Endothelial cell (in vitro differentiated cells): ENCODE data around the gene UBE2E2. TPM values are rescaled to one million over a fixed set of nuclear protein-coding genes. Genes with fewer than 3 reads are reported as not detected.

Source experiments
- DNase-seq: peaks from one replicate; pipeline ENCODE4 v3.0.0; 2021; ENCODE audit warnings: low spot score
- H3K27ac Mint-ChIP-seq: one replicate; pipeline ENCODE4 v1.8.0; 2021; ENCODE audit warnings: mixed read lengths, inconsistent platforms; ENCODE audit not compliant: unreplicated experiment
- H3K27me3 Mint-ChIP-seq: one replicate; pipeline ENCODE4 v1.8.0; 2021; ENCODE audit warnings: mild to moderate bottlenecking, moderate library complexity, mixed read lengths, inconsistent platforms; ENCODE audit not compliant: unreplicated experiment
- H3K36me3 Mint-ChIP-seq: one replicate; pipeline ENCODE4 v1.8.0; 2021; ENCODE audit warnings: mild to moderate bottlenecking, low read depth, mixed read lengths, inconsistent platforms; ENCODE audit not compliant: unreplicated experiment
- H3K4me1 Mint-ChIP-seq: one replicate; pipeline ENCODE4 v1.8.0; 2021; ENCODE audit warnings: mild to moderate bottlenecking, mixed read lengths, inconsistent platforms; ENCODE audit not compliant: unreplicated experiment
- H3K4me3 Mint-ChIP-seq: one replicate; pipeline ENCODE4 v1.8.0; 2021; ENCODE audit warnings: mild to moderate bottlenecking, mixed read lengths, inconsistent platforms; ENCODE audit not compliant: unreplicated experiment
- H3K9me3 Mint-ChIP-seq: one replicate; pipeline ENCODE4 v1.8.0; 2021; ENCODE audit warnings: mixed read lengths, inconsistent platforms; ENCODE audit not compliant: unreplicated experiment
- CTCF ChIP-seq: fragments of 200-600 bp; sonication (generic); IDR thresholded peaks from one replicate; pipeline ENCODE4 v1.5.0; 2021; ENCODE audit warnings: antibody characterized with exemption; ENCODE audit not compliant: unreplicated experiment
- total RNA-seq: library from RNA; stranded (reverse); fragmentation: NEBNext Ultra II Directional; extraction: Animal tissue kit (Norgen Biotek cat#: 25700); gene quantifications from one replicate; pipeline ENCODE4 v1.2.1, GENCODE V29; 2021; ENCODE audit not compliant: unreplicated experiment

Gene UBE2E2
- total RNA-seq, 1 donor from 2014 or later, result 46.9 TPM

GRCh38 chr3:23594066-23594465 lies 390.9 kb downstream of the UBE2E2 start:
- Mint-ChIP-seq H3K27ac (no peak overlapping the region), H3K27me3 (no peaks in the 10 kb centered on the region), H3K4me1 (no peaks in the 10 kb centered on the region), H3K9me3 (peaks cover 7% of the 10 kb centered on the region), H3K36me3 (peaks cover 12% of the 10 kb centered on the region), H3K4me3 (no peak overlapping the region)
- no peak for DNase-seq
- TF ChIP-seq CTCF, result no peak

- H3K4me1 Mint-ChIP-seq, result no peaks in the 10 kb centered on the region
- H3K4me3 Mint-ChIP-seq, result no peak overlapping the region
- H3K36me3 Mint-ChIP-seq, result peaks cover 8% of the 10 kb centered on the region
- no peak overlapping the region for H3K27ac Mint-ChIP-seq
- peaks cover 7% of the 10 kb centered on the region for H3K9me3 Mint-ChIP-seq
- H3K27me3 Mint-ChIP-seq, result no peaks in the 10 kb centered on the region
- DNase-seq, result no peak
- no peak for TF ChIP-seq CTCF
These were observed 392.0 kb downstream of the UBE2E2 start for GRCh38 chr3:23594894-23595670.

GRCh38 chr3:23595851-23596250 lies 392.7 kb downstream of the UBE2E2 start:
- Mint-ChIP-seq H3K27me3 (no peaks in the 10 kb centered on the region), H3K4me3 (no peak overlapping the region), H3K4me1 (no peaks in the 10 kb centered on the region), H3K9me3 (peaks cover 7% of the 10 kb centered on the region), H3K36me3 (peaks cover 8% of the 10 kb centered on the region), H3K27ac (no peak overlapping the region)
- no peak for DNase-seq
- TF ChIP-seq CTCF, result no peak

- TF ChIP-seq CTCF, result no peak
- no peak for DNase-seq
- H3K4me1 Mint-ChIP-seq, result no peaks in the 10 kb centered on the region
- no peak overlapping the region for H3K27ac Mint-ChIP-seq
- H3K9me3 Mint-ChIP-seq, result peaks cover 7% of the 10 kb centered on the region
- peaks cover 8% of the 10 kb centered on the region for H3K36me3 Mint-ChIP-seq
- peaks cover 2% of the 10 kb centered on the region for H3K27me3 Mint-ChIP-seq
- H3K4me3 Mint-ChIP-seq, result no peak overlapping the region
These were observed 397.2 kb downstream of the UBE2E2 start for GRCh38 chr3:23600167-23600871.
